Activated T-helper 2 cell treated with anti-CD3 and anti-CD28 coated beads, Interferon-gamma antibody, Interleukin-2, Interleukin-4, amounts not matched to agents 10 μg/mL and 5 μg/mL and 100 μg/mL, durations not matched to agents 14 hours and 24 hours and 36 hours (primary cell): ENCODE results near the gene SP6. TPM values are rescaled to one million over a fixed set of nuclear protein-coding genes. Genes with fewer than 3 reads are reported as not detected.

Experiments
- DNase-seq: peaks from one replicate; pipeline ENCODE4 v3.0.0; 2021; ENCODE audit warnings: low spot score
- H3K27ac Mint-ChIP-seq: one replicate; pipeline ENCODE4 v1.8.0; 2021; ENCODE audit warnings: mixed read lengths
- H3K27me3 Mint-ChIP-seq: one replicate; pipeline ENCODE4 v1.8.0; 2021; ENCODE audit warnings: low read depth, mixed read lengths
- H3K36me3 Mint-ChIP-seq: one replicate; pipeline ENCODE4 v1.8.0; 2021; ENCODE audit warnings: low read depth, mixed read lengths
- H3K4me1 Mint-ChIP-seq: one replicate; pipeline ENCODE4 v1.8.0; 2021; ENCODE audit warnings: low read depth, mixed read lengths
- H3K4me3 Mint-ChIP-seq: one replicate; pipeline ENCODE4 v1.8.0; 2021; ENCODE audit warnings: low read depth, mild to moderate bottlenecking, moderate library complexity, mixed read lengths
- H3K9me3 Mint-ChIP-seq: one replicate; pipeline ENCODE4 v1.8.0; 2021; ENCODE audit warnings: mixed read lengths
- intact Hi-C: fragments of 100-400 bp; cut with micrococcal nuclease; formaldehyde crosslinking; loops from one replicate; pipeline ENCODE4 v1.15.1; 2023
- total RNA-seq: library from RNA; stranded (reverse); gene quantifications from 2 replicates; pipeline ENCODE4 v1.2.3, GENCODE V29; 2022

The SP6 gene
- total RNA-seq, 1 donor from 2014 or later, result 0.14 TPM

- Mint-ChIP-seq H3K27ac (no peak overlapping the region), H3K4me3 (no peak overlapping the region), H3K27me3 (peaks cover 33% of the 10 kb centered on the region), H3K9me3 (no peaks in the 10 kb centered on the region), H3K36me3 (no peaks in the 10 kb centered on the region), H3K4me1 (peaks cover 9% of the 10 kb centered on the region)
- intact Hi-C loops, result no loop called here
- no peak for DNase-seq
These were observed 9.4 kb upstream of the SP6 start for GRCh38 chr17:47860386-47860785.

- no peak overlapping the region for H3K27ac Mint-ChIP-seq
- no peak overlapping the region for H3K4me3 Mint-ChIP-seq
- no peaks in the 10 kb centered on the region for H3K9me3 Mint-ChIP-seq
- intact Hi-C loops, result no loop called here
- H3K4me1 Mint-ChIP-seq, result peaks cover 4% of the 10 kb centered on the region
- peaks cover 58% of the 10 kb centered on the region for H3K27me3 Mint-ChIP-seq
- no peaks in the 10 kb centered on the region for H3K36me3 Mint-ChIP-seq
- DNase-seq, result no peak
These were observed 6.8 kb upstream of the SP6 start for GRCh38 chr17:47857551-47858455.

GRCh38 chr17:47856830-47857229 is 5.9 kb upstream of the SP6 start:
- H3K27me3 Mint-ChIP-seq, result peaks cover 68% of the 10 kb centered on the region
- H3K36me3 Mint-ChIP-seq, result no peaks in the 10 kb centered on the region
- H3K4me3 Mint-ChIP-seq, result no peak overlapping the region

GRCh38 chr17:47855737-47856136 is 4.8 kb upstream of the SP6 start:
- H3K4me1 Mint-ChIP-seq, result peaks cover 15% of the 10 kb centered on the region
- H3K27ac Mint-ChIP-seq, result no peak overlapping the region
- H3K4me3 Mint-ChIP-seq, result no peak overlapping the region
- no peak for DNase-seq
- H3K9me3 Mint-ChIP-seq, result no peaks in the 10 kb centered on the region
- H3K27me3 Mint-ChIP-seq, result peaks cover 74% of the 10 kb centered on the region
- intact Hi-C loops, result no loop called here
- no peaks in the 10 kb centered on the region for H3K36me3 Mint-ChIP-seq

More at GRCh38 chr17:47856830-47857229, 5.9 kb upstream of the SP6 start:
- intact Hi-C loops, result no loop called here
- Mint-ChIP-seq H3K27ac (no peak overlapping the region), H3K9me3 (no peaks in the 10 kb centered on the region), H3K4me1 (peaks cover 12% of the 10 kb centered on the region)
- DNase-seq, result no peak

GRCh38 chr17:47853616-47854015 is 2.7 kb upstream of the SP6 start:
- Mint-ChIP-seq H3K27ac (no peak overlapping the region), H3K4me1 (peaks cover 21% of the 10 kb centered on the region), H3K9me3 (no peaks in the 10 kb centered on the region), H3K4me3 (no peak overlapping the region), H3K36me3 (no peaks in the 10 kb centered on the region), H3K27me3 (peaks cover 85% of the 10 kb centered on the region)
- no peak for DNase-seq
- intact Hi-C loops, result no loop called here

GRCh38 chr17:47852113-47852949 is 1.4 kb upstream of the SP6 start:
- DNase-seq, result no peak
- intact Hi-C loops, result no loop called here
- H3K27me3 Mint-ChIP-seq, result peaks cover 85% of the 10 kb centered on the region
- H3K9me3 Mint-ChIP-seq, result no peaks in the 10 kb centered on the region
- no peak overlapping the region for H3K4me3 Mint-ChIP-seq
- H3K36me3 Mint-ChIP-seq, result no peaks in the 10 kb centered on the region
- no peak overlapping the region for H3K27ac Mint-ChIP-seq
- peaks cover 21% of the 10 kb centered on the region for H3K4me1 Mint-ChIP-seq

GRCh38 chr17:47851764-47852112 is 775 bp upstream of the SP6 start:
- Mint-ChIP-seq H3K9me3 (no peaks in the 10 kb centered on the region), H3K4me3 (no peak overlapping the region)
- intact Hi-C loops, result loop anchor here (2.0 kb wide), 1 partner anchor 39 kb away; no protein-coding TSS in a partner anchor

GRCh38 chr17:47850373-47850691 is 631 bp downstream of the SP6 start:
- Mint-ChIP-seq H3K4me3 (peak overlapping the region; percentile 19), H3K9me3 (no peaks in the 10 kb centered on the region), H3K36me3 (no peaks in the 10 kb centered on the region), H3K27me3 (peaks cover 88% of the 10 kb centered on the region), H3K4me1 (peaks cover 21% of the 10 kb centered on the region), H3K27ac (no peak overlapping the region)
- no peak for DNase-seq
- intact Hi-C loops, result loop anchor here (2.0 kb wide), 1 partner anchor 40 kb away; no protein-coding TSS in a partner anchor

More at GRCh38 chr17:47851764-47852112, 775 bp upstream of the SP6 start:
- no peak overlapping the region for H3K27ac Mint-ChIP-seq
- no peaks in the 10 kb centered on the region for H3K36me3 Mint-ChIP-seq
- peaks cover 21% of the 10 kb centered on the region for H3K4me1 Mint-ChIP-seq
- peaks cover 87% of the 10 kb centered on the region for H3K27me3 Mint-ChIP-seq
- DNase-seq, result no peak

GRCh38 chr17:47848198-47848513 is 2.8 kb downstream of the SP6 start:
- H3K4me1 Mint-ChIP-seq, result peaks cover 18% of the 10 kb centered on the region
- peaks cover 79% of the 10 kb centered on the region for H3K27me3 Mint-ChIP-seq
- H3K27ac Mint-ChIP-seq, result no peak overlapping the region
- intact Hi-C loops, result no loop called here
- H3K36me3 Mint-ChIP-seq, result no peaks in the 10 kb centered on the region
- H3K9me3 Mint-ChIP-seq, result no peaks in the 10 kb centered on the region
- no peak for DNase-seq
- H3K4me3 Mint-ChIP-seq, result no peak overlapping the region

GRCh38 chr17:47847341-47848197 is 3.4 kb downstream of the SP6 start:
- peaks cover 73% of the 10 kb centered on the region for H3K27me3 Mint-ChIP-seq
- peaks cover 19% of the 10 kb centered on the region for H3K4me1 Mint-ChIP-seq
- H3K9me3 Mint-ChIP-seq, result no peaks in the 10 kb centered on the region
- H3K36me3 Mint-ChIP-seq, result no peaks in the 10 kb centered on the region
- no peak overlapping the region for H3K4me3 Mint-ChIP-seq
- no peak overlapping the region for H3K27ac Mint-ChIP-seq
- DNase-seq, result no peak
- intact Hi-C loops, result no loop called here

- DNase-seq, result no peak
These were observed 4.1 kb downstream of the SP6 start for GRCh38 chr17:47846716-47847340.

GRCh38 chr17:47845716-47846075 is 5.3 kb downstream of the SP6 start:
- Mint-ChIP-seq H3K27ac (no peak overlapping the region), H3K4me3 (no peak overlapping the region), H3K9me3 (no peaks in the 10 kb centered on the region), H3K36me3 (no peaks in the 10 kb centered on the region), H3K4me1 (peaks cover 21% of the 10 kb centered on the region), H3K27me3 (peaks cover 59% of the 10 kb centered on the region)
- DNase-seq, result no peak
- intact Hi-C loops, result no loop called here

More at GRCh38 chr17:47846716-47847340, 4.1 kb downstream of the SP6 start:
- Mint-ChIP-seq H3K4me1 (peaks cover 18% of the 10 kb centered on the region), H3K9me3 (no peaks in the 10 kb centered on the region), H3K4me3 (no peak overlapping the region), H3K27ac (no peak overlapping the region), H3K36me3 (no peaks in the 10 kb centered on the region), H3K27me3 (peaks cover 65% of the 10 kb centered on the region)
- intact Hi-C loops, result no loop called here
